A673 (cell line): ENCODE measurements around the gene DSTN.

Experiments
- CTCF ChIP-seq: fragments of 300-800, 200-600 bp; sonication (generic); conservative IDR thresholded peaks from 2 replicates; pipeline ENCODE4 v1.5.1; 2017; ENCODE audit warnings: low read depth, mild to moderate bottlenecking, antibody characterized with exemption, low read length, moderate library complexity, mixed read lengths
- EZH2 ChIP-seq: fragments of 200-600 bp; sonication (generic); IDR thresholded peaks from 2 replicates; pipeline ENCODE4 v1.6.1; 2017; ENCODE audit warnings: borderline replicate concordance, low read depth, mild to moderate bottlenecking, mixed read lengths, antibody characterized with exemption, low read length; ENCODE audit not compliant: poor library complexity, severe bottlenecking

DNA sequence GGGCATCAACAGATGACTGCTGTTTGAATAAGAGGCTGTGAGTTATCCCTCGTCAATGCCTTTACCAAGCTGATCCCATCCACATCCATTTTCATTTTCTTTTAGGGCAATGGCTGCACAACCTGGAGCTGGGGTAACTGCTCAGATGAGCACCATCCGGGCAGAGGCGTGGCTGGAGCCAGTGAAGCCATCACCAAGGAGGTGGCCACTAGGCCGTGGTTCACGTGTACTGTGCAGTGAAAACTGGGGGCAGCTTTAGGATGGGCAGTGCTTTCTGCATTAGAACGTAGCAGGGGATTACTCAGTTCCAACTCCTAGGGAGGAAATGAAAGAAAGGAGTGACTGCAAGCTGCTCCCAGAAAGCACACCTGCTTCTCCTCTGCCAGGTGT is 60.9 kb downstream of the DSTN start:
- TF ChIP-seq EZH2 (no peak), CTCF (no peak)
